Retinal pigment epithelial cell (primary cell): ENCODE data around the gene TREM2.

Experiments used
- DNase-seq: peaks from one replicate; pipeline ENCODE4 v3.0.0-alpha.2; 2010; ENCODE audit warnings: low read depth
- H3K4me3 ChIP-seq: 2 replicates; pipeline ENCODE4 v1.5.1; 2011; ENCODE audit warnings: mild to moderate bottlenecking, low read length, control low read depth, moderate library complexity
- TF ChIP-seq, protein P1 (sequence below): conservative IDR thresholded peaks from 2 replicates; pipeline ENCODE4 v1.5.1; 2011; ENCODE audit warnings: low read depth, low read length, control low read depth, inconsistent platforms

TREM2 gene

DNA sequence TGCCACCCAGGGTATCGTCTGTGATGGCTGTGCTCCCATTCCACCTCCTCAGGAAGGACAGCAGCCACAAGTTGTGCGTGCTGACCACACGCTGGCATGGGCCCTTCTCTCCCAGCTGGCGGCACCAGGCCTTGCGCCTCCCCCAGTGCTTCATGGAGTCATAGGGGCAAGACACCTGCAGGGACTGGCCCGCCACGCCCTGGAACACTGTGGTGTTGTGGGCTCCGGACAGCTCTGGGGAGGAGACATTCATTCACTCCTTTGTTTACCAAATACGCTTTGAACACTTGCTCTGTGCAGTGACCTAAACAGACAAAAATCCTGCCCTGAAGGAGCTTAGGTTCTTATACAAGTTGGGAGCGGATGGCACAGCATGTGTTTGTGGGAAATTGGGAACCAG lies 1.5 kb downstream of the TREM2 start:
- H3K4me3 ChIP-seq, result no peak overlapping the region
- TF ChIP-seq, protein P1, sequence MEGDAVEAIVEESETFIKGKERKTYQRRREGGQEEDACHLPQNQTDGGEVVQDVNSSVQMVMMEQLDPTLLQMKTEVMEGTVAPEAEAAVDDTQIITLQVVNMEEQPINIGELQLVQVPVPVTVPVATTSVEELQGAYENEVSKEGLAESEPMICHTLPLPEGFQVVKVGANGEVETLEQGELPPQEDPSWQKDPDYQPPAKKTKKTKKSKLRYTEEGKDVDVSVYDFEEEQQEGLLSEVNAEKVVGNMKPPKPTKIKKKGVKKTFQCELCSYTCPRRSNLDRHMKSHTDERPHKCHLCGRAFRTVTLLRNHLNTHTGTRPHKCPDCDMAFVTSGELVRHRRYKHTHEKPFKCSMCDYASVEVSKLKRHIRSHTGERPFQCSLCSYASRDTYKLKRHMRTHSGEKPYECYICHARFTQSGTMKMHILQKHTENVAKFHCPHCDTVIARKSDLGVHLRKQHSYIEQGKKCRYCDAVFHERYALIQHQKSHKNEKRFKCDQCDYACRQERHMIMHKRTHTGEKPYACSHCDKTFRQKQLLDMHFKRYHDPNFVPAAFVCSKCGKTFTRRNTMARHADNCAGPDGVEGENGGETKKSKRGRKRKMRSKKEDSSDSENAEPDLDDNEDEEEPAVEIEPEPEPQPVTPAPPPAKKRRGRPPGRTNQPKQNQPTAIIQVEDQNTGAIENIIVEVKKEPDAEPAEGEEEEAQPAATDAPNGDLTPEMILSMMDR, result no peak

GRCh38 chr6:41160933-41161332 lies 2.0 kb downstream of the TREM2 start:
- H3K4me3 ChIP-seq, result no peak overlapping the region
- DNase-seq, result no peak
- TF ChIP-seq, protein P1, result no peak

More for the DNA sequence above, 1.5 kb downstream of the TREM2 start:
- DNase-seq, result no peak

DNA sequence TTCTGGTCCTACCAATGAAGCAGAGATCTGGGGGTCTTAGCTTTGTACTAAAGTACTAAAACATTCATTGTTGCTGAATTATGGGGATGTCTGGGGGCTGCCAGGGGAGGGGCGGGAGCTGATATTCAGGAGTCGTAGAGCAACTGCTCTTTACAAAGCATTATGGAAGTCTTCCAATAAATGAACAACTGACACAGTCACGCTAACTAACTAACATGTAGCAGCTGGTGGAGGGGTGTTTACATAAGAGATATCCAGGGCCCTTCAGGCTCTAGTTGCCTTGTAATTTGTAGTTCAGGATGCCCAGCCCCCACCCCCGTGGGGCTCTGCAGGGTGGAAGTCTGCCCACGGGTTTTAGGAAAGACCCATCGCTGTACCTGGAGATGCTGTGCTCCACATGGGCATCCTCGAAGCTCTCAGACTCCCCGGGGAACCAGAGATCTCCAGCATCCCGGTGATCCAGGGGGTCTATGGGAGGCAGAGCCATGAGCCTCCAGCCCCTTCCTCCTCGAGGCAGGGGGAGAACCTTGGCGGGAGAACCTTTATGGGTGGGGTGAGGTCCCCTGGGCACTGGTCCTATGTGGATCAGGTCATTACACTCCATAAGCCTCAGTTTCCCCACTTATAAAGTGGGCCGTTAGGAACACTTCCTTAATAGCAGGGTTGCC lies 3.4 kb downstream of the TREM2 start:
- TF ChIP-seq, protein P1, result no peak
- H3K4me3 ChIP-seq, result no peak overlapping the region
- no peak for DNase-seq

DNA sequence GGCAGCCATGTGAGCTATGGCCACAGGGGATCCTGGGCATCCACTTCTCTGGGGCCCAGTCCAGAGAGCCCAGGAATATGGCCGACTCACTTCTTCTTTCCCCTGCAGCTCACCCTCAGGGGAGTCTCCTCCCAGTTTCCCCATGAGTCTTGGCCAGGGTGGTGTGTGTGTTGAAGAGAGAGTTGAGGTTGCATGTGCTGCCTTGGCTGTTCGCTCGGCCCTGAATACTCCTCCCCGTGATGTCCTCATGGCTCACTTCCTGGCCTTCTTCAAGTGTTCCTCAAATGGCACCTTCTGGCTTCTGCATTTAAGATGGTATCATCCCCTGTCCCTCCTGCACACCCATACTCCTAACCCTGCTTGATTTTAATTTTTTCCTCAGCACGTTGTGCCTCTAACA lies 5.6 kb downstream of the TREM2 start:
- TF ChIP-seq, protein P1, result no peak
- DNase-seq, result no peak
- H3K4me3 ChIP-seq, result no peak overlapping the region

DNA sequence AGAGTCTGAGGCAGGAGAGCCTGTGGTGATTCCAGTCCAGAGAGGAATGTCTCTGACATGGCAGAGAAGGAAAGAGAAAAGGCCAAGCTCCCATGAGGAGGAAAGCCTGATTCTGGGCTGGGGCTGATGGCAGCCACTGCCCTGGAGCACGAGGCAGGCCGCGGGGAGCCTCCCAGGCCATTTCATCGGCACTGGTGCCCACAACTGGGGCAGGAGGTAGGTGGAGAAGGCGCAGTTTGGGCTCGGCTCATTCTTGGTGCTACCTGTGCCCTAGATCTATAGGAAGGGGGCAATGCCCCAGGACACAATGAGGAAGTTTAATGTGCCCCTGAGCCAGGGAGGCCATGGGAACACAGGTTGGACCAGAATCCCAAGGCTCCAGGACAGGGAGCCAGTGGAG lies 6.1 kb downstream of the TREM2 start:
- no peak for DNase-seq
- TF ChIP-seq, protein P1, result no peak
- H3K4me3 ChIP-seq, result no peak overlapping the region

- no peak for DNase-seq
- no peak overlapping the region for H3K4me3 ChIP-seq
- TF ChIP-seq, protein P1, result no peak
Observed at GRCh38 chr6:41156001-41156400, 6.9 kb downstream of the TREM2 start.

DNA sequence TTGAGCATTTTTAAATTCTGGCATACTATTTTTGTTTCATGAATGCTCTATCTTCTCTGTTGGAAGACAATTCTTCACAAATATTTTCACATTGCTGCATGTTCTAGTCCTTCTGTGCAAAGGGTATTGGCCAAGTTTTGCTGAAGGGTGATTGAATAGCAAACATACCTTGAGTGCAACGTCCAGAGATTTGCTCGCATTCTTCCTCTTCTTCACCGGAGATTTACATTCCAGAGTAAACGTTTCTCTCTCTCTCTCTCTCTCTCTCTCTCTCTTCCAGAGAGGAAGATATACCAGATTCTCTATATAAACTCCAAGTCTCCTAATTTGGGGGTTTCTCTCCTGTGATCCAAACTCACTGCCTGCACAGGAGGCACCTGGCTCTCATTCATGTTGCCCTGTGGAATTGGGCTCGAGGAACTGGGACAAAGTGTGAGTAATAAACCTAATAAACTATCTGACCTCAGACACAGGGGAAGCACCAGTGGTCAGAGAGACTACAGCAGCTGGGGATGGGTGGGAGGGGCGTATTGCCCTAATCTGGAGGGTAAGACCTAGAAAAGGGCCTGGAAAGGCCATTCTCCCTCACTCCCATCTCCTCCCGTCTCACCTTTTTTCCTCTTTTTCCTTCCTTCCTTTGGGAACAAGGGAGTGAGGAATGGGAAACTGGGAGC lies 7.6 kb downstream of the TREM2 start:
- TF ChIP-seq, protein P1, result no peak
- DNase-seq, result no peak
- H3K4me3 ChIP-seq, result no peak overlapping the region
